Caco-2 (cell line): ENCODE measurements around the gene TCF12. TPM values are rescaled to one million over a fixed set of nuclear protein-coding genes. Genes with fewer than 3 reads are reported as not detected.

Experiments used
- BruUV-seq: library from RNA; stranded (reverse); fragments of 400-500 nt; replicated peaks from 2 replicates; lab custom pipeline; 2021; lab: Mats Ljungman, UMichigan
- CTCF ChIA-PET: fragments of 300-600 bp; sonication (Branson Sonifier 250); formaldehyde crosslinking; loops from one replicate; lab custom pipeline; 2022; ENCODE audit warnings: antibody characterized with exemption; lab: Charles Lee
- POLR2A ChIA-PET: fragments of 300-600 bp; sonication (Branson Sonifier 250); formaldehyde crosslinking; loops from one replicate; lab custom pipeline; 2022; ENCODE audit warnings: antibody characterized with exemption; lab: Charles Lee
- DNase-seq, 2 experiments: peaks; one replicate each; pipeline versions ENCODE4 v3.0.0 to v3.0.0-alpha.2; 2020 to 2022
- H3K27me3 ChIP-seq: replicated peaks from 2 replicates; pipeline ENCODE4 v1.6.0; 2011; ENCODE audit warnings: low read length; ENCODE audit not compliant: control insufficient read depth, insufficient read depth
- H3K36me3 ChIP-seq: 2 replicates; pipeline ENCODE4 v1.5.1; 2011; ENCODE audit warnings: low read length; ENCODE audit not compliant: control insufficient read depth, insufficient read depth
- H3K4me1 ChIP-seq: fragments of 250-450 bp; sonication (Bioruptor Pico); 2 replicates; pipeline ENCODE4 v1.5.1; 2020; ENCODE audit warnings: mild to moderate bottlenecking
- H3K4me3 ChIP-seq: 2 replicates; pipeline ENCODE4 v1.5.1; 2011; ENCODE audit warnings: low read depth, mild to moderate bottlenecking, control low read depth, low read length
- H3K9me3 ChIP-seq: fragments of 250-450 bp; sonication (Bioruptor Pico); 2 replicates; pipeline ENCODE4 v1.5.1; 2020; ENCODE audit warnings: mild to moderate bottlenecking, moderate library complexity
- H3K27ac Mint-ChIP-seq: one replicate; pipeline ENCODE4 v1.8.0; 2022; ENCODE audit warnings: mixed read lengths; ENCODE audit not compliant: unreplicated experiment
- H3K27me3 Mint-ChIP-seq: one replicate; pipeline ENCODE4 v1.8.0; 2022; ENCODE audit warnings: mixed read lengths; ENCODE audit not compliant: insufficient read depth, unreplicated experiment
- H3K36me3 Mint-ChIP-seq: one replicate; pipeline ENCODE4 v1.8.0; 2022; ENCODE audit warnings: mild to moderate bottlenecking, mixed read lengths; ENCODE audit not compliant: insufficient read depth, unreplicated experiment
- H3K4me1 Mint-ChIP-seq: one replicate; pipeline ENCODE4 v1.8.0; 2022; ENCODE audit warnings: low read depth, mixed read lengths; ENCODE audit not compliant: unreplicated experiment
- H3K4me3 Mint-ChIP-seq: one replicate; pipeline ENCODE4 v1.8.0; 2022; ENCODE audit warnings: mild to moderate bottlenecking, moderate library complexity, mixed read lengths; ENCODE audit not compliant: unreplicated experiment
- H3K9me3 Mint-ChIP-seq: one replicate; pipeline ENCODE4 v1.8.0; 2022; ENCODE audit warnings: mixed read lengths; ENCODE audit not compliant: unreplicated experiment
- intact Hi-C: fragments of 100-400 bp; cut with micrococcal nuclease; formaldehyde crosslinking; loops from one replicate; pipeline ENCODE4 v1.10.0; 2022; ENCODE audit not compliant: unreplicated experiment
- total RNA-seq: library from RNA; stranded (reverse); gene quantifications from 2 replicates; pipeline ENCODE4 v1.2.3, GENCODE V29; 2022
- TF ChIP-seq, protein P1 (sequence below), 2 experiments: fragments of 200-600 bp in 1 of 2; IDR thresholded peaks; 1 replicate in 1 of 2; 2 replicates in 1 of 2; pipeline versions ENCODE4 v1.5.1 to v1.8.0; 2011 to 2022; ENCODE audit warnings: antibody characterized with exemption in 1 of 2, control low read depth in 1 of 2, inconsistent platforms in 1 of 2, low read depth in 1 of 2, low read length in 1 of 2, mild to moderate bottlenecking in 1 of 2, moderate library complexity in 1 of 2; ENCODE audit not compliant: insufficient read depth in 1 of 2, severe bottlenecking in 1 of 2, unreplicated experiment in 1 of 2

TCF12 gene
- total RNA-seq, 1 experiment from 2014 or later, result 64.4 TPM

DNA sequence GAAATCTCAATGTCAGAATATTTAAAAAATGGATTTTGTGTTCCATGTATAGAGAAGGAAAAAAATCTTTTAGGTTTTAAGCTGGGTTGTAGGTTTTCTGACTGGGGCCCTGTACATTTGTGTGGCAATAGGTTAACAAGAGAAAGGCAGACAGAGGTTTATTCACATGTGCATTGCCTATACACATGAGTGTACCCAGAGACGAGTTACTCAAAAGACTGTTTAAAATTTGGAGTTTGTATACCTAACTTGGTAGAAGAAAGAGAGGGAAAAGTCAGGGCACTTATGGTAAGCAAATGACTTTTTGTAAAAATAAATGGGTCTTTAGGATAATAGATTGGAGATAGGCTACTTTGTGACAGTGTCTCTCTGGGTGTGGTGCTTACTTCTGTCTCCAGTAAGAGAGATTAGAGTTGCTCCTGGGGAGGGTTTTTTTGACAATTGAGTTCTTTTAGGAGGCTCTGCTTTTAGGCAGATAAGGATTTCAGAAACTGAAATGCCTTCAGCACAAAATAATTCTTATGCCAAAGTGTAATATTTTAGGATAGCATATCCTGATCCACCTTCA, 225.2 kb downstream of the TCF12 start:
- H3K4me3 Mint-ChIP-seq, result no peak overlapping the region
- H3K27me3 ChIP-seq, result no peaks in the 10 kb centered on the region
- TF ChIP-seq, protein P1, sequence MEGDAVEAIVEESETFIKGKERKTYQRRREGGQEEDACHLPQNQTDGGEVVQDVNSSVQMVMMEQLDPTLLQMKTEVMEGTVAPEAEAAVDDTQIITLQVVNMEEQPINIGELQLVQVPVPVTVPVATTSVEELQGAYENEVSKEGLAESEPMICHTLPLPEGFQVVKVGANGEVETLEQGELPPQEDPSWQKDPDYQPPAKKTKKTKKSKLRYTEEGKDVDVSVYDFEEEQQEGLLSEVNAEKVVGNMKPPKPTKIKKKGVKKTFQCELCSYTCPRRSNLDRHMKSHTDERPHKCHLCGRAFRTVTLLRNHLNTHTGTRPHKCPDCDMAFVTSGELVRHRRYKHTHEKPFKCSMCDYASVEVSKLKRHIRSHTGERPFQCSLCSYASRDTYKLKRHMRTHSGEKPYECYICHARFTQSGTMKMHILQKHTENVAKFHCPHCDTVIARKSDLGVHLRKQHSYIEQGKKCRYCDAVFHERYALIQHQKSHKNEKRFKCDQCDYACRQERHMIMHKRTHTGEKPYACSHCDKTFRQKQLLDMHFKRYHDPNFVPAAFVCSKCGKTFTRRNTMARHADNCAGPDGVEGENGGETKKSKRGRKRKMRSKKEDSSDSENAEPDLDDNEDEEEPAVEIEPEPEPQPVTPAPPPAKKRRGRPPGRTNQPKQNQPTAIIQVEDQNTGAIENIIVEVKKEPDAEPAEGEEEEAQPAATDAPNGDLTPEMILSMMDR (IDR thresholded peaks at IDR 0.05; ENCODE audit: insufficient read depth in 1 of 2, low read depth in 1 of 2, low read length in 1 of 2, severe bottlenecking in 1 of 2, unreplicated experiment in 1 of 2), result no peak
- DNase-seq, result no peak
- H3K4me1 Mint-ChIP-seq, result peaks cover 11% of the 10 kb centered on the region
- ChIA-PET POLR2A (no interaction called here), CTCF (no interaction called here)
- no peak overlapping the region for H3K27ac Mint-ChIP-seq
- no peaks in the 10 kb centered on the region for H3K36me3 ChIP-seq
- H3K4me3 ChIP-seq, result no peak overlapping the region
- H3K36me3 Mint-ChIP-seq, result no peaks in the 10 kb centered on the region
- BruUV-seq, result no TSS peak
- no peaks in the 10 kb centered on the region for H3K4me1 ChIP-seq
- H3K27me3 Mint-ChIP-seq, result no peaks in the 10 kb centered on the region
- no peaks in the 10 kb centered on the region for H3K9me3 Mint-ChIP-seq
- H3K9me3 ChIP-seq, result no peaks in the 10 kb centered on the region
- intact Hi-C loops, result no loop called here

DNA sequence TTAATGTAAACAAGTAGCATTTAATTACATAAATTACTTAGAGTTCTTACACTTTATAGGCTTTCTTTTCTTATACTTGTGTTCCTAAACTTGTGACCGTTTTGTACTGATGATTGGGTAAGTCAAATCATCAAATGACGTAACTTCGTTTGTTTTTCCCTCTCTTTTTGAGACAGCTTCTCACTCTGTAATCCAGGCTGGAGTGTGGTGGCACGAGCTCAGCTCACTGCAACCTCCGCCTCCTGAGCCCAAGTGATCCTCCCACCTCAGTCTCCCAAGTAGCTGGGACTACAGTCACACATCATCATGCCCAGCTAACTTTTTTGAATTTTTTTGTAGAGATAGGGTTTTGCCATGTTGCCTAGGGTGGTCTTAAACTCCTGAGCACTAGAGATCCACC, 226.0 kb downstream of the TCF12 start:
- Histone ChIP-seq H3K4me3 (no peak overlapping the region), H3K4me1 (no peaks in the 10 kb centered on the region), H3K36me3 (no peaks in the 10 kb centered on the region), H3K9me3 (no peaks in the 10 kb centered on the region), H3K27me3 (no peaks in the 10 kb centered on the region)
- H3K9me3 Mint-ChIP-seq, result no peaks in the 10 kb centered on the region
- no peaks in the 10 kb centered on the region for H3K36me3 Mint-ChIP-seq
- H3K27ac Mint-ChIP-seq, result no peak overlapping the region
- H3K4me1 Mint-ChIP-seq, result peaks cover 11% of the 10 kb centered on the region
- no TSS peak for BruUV-seq
- ChIA-PET POLR2A (no interaction called here), CTCF (no interaction called here)
- H3K27me3 Mint-ChIP-seq, result no peaks in the 10 kb centered on the region
- no peak overlapping the region for H3K4me3 Mint-ChIP-seq
- TF ChIP-seq, protein P1 (IDR thresholded peaks at IDR 0.05; ENCODE audit: insufficient read depth in 1 of 2, low read depth in 1 of 2, low read length in 1 of 2, severe bottlenecking in 1 of 2, unreplicated experiment in 1 of 2), result no peak
- no peak for DNase-seq
- intact Hi-C loops, result no loop called here

DNA sequence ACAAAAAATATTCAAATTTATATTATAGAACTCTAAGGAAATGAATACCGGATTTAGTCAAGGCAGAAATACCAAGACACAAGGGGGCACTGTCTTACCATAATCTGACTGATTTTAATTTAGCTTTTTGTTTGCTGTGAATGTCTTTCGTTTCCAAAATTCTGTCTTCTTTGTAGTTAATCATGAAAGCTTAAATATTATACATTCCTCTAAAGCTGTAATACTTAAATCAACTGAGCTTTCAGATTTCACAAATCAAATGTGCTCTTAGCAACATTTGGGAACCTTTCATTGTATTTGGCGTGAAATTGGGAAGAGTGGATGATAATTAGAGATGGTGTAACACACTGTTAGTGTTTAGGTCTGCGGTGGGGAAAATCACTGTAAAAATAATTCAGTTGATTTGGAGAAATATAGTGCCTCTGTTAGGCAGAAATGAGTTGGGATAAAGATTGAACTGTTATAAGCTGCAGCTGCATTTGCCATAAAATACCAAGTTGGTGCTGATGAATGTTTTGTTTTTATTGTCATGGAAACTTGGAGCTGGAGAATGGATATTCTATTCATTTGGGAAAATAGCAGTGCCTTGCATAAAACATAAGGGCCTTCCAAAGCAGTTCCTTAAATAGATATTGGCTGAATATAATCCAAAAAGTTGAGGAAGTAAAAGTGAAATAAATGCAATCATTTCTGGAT, 228.2 kb downstream of the TCF12 start:
- Mint-ChIP-seq H3K4me3 (no peak overlapping the region), H3K36me3 (no peaks in the 10 kb centered on the region), H3K27ac (no peak overlapping the region), H3K27me3 (no peaks in the 10 kb centered on the region), H3K4me1 (peaks cover 11% of the 10 kb centered on the region), H3K9me3 (peaks cover 8% of the 10 kb centered on the region)
- Histone ChIP-seq H3K36me3 (no peaks in the 10 kb centered on the region), H3K4me1 (no peaks in the 10 kb centered on the region), H3K27me3 (no peaks in the 10 kb centered on the region), H3K9me3 (no peaks in the 10 kb centered on the region; the same call in 1 of the 2 replicates), H3K4me3 (no peak overlapping the region)
- POLR2A ChIA-PET, result no interaction called here
- TF ChIP-seq, protein P1 (IDR thresholded peaks at IDR 0.05; ENCODE audit: insufficient read depth in 1 of 2, low read depth in 1 of 2, low read length in 1 of 2, severe bottlenecking in 1 of 2, unreplicated experiment in 1 of 2), result peak; percentile 47 to 62
- DNase-seq, result peak in 1 of 2 experiments; percentile 21
- intact Hi-C loops, result loop anchor here (1.0 to 5.0 kb wide), 2 partner anchors 67 to 166 kb away; no protein-coding TSS in a partner anchor
- CTCF ChIA-PET, result interaction anchor here (0.5 to 1.6 kb wide), 6 partner anchors 8 to 381 kb away, joined by 3 to 7 read pairs (median 4); no protein-coding TSS in a partner anchor
- BruUV-seq, result no TSS peak
